ENCODE results near the gene SPATS2.

The SPATS2 gene

DNA sequence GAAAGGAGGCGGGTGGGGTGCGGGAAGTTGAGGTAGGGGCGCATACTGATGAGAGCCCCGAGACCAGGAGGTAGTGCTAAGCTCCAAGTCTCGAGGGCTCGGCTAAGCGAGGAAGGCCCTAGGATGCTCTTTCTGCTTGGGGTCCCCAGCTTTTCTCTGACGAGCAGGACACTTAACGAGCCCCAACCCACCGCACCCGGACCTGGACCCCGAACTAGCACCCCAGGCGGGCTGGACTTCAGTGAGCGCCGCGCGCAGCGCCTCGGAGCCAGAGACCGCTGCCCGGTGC, 25.5 kb upstream of the SPATS2 start:
- TF ChIP-seq FOXP2 (optimal IDR thresholded peaks at IDR 0.05; ENCODE audit: borderline replicate concordance, extremely low read depth, extremely low read length, insufficient read depth) (no peak), TAF1 (IDR thresholded peaks at IDR 0.05; ENCODE audit: borderline replicate concordance, insufficient read depth, low read length) (no peak), SIN3A (IDR thresholded peaks at IDR 0.05; ENCODE audit: borderline replicate concordance, insufficient read depth, low read length) (no peak), POLR2AphosphoS5 (IDR thresholded peaks at IDR 0.05; ENCODE audit: low read depth, low read length) (no peak)
- TF ChIP-seq, protein P1, sequence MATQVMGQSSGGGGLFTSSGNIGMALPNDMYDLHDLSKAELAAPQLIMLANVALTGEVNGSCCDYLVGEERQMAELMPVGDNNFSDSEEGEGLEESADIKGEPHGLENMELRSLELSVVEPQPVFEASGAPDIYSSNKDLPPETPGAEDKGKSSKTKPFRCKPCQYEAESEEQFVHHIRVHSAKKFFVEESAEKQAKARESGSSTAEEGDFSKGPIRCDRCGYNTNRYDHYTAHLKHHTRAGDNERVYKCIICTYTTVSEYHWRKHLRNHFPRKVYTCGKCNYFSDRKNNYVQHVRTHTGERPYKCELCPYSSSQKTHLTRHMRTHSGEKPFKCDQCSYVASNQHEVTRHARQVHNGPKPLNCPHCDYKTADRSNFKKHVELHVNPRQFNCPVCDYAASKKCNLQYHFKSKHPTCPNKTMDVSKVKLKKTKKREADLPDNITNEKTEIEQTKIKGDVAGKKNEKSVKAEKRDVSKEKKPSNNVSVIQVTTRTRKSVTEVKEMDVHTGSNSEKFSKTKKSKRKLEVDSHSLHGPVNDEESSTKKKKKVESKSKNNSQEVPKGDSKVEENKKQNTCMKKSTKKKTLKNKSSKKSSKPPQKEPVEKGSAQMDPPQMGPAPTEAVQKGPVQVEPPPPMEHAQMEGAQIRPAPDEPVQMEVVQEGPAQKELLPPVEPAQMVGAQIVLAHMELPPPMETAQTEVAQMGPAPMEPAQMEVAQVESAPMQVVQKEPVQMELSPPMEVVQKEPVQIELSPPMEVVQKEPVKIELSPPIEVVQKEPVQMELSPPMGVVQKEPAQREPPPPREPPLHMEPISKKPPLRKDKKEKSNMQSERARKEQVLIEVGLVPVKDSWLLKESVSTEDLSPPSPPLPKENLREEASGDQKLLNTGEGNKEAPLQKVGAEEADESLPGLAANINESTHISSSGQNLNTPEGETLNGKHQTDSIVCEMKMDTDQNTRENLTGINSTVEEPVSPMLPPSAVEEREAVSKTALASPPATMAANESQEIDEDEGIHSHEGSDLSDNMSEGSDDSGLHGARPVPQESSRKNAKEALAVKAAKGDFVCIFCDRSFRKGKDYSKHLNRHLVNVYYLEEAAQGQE (IDR thresholded peaks at IDR 0.05; ENCODE audit: insufficient read depth in 1 of 2, low read depth in 2 of 2, low read length in 2 of 2) = no peak

DNA sequence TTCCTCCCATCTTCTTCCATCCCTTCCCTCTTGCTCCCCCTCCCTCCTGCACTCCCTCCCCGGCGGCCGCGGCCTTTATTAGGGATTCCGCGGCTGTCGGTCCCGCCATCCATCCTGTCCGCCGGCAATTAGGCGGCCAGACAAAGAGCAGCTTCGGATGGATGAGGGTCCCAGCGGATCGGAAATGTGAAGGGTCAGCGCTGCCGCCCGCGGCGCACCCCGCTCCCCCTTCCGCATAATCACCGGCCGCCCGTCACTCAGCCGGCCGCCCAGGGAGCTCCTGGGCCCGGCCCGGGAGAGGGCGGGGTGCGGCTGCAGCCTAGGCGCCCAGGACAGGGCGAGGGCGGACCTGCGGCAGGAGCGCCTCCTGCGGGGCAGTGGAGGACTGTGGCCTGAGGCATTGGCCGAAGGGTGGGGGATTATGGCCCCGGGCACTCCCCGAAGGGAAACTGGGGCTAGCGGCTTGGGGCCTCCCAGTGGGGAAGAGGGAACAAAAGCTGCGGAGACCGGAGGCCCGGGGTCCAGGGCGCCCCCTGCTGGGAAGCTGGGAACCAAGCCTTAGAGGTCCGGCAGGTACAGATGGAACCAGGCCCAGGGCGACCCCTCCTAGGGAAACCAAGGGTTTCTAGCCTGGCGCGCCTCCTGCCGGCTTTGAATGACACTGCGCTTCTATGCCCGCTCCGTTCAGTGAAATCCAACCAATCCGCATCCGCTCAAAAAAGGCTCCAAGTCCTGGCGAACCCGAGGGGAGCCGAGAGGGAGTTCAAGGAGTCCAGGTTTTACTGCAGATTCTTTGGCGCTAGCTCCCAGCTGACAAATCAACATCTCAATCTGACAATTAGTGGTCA, 25.0 kb upstream of the SPATS2 start:
- TF ChIP-seq FOXP2 (optimal IDR thresholded peaks at IDR 0.05; ENCODE audit: borderline replicate concordance, extremely low read depth, extremely low read length, insufficient read depth) (no peak), SIN3A (IDR thresholded peaks at IDR 0.05; ENCODE audit: borderline replicate concordance, insufficient read depth, low read length) (no peak), TAF1 (IDR thresholded peaks at IDR 0.05; ENCODE audit: borderline replicate concordance, insufficient read depth, low read length) (no peak), POLR2AphosphoS5 (IDR thresholded peaks at IDR 0.05; ENCODE audit: low read depth, low read length) (no peak)
- TF ChIP-seq, protein P1 (IDR thresholded peaks at IDR 0.05; ENCODE audit: insufficient read depth in 1 of 2, low read depth in 2 of 2, low read length in 2 of 2) = no peak

DNA sequence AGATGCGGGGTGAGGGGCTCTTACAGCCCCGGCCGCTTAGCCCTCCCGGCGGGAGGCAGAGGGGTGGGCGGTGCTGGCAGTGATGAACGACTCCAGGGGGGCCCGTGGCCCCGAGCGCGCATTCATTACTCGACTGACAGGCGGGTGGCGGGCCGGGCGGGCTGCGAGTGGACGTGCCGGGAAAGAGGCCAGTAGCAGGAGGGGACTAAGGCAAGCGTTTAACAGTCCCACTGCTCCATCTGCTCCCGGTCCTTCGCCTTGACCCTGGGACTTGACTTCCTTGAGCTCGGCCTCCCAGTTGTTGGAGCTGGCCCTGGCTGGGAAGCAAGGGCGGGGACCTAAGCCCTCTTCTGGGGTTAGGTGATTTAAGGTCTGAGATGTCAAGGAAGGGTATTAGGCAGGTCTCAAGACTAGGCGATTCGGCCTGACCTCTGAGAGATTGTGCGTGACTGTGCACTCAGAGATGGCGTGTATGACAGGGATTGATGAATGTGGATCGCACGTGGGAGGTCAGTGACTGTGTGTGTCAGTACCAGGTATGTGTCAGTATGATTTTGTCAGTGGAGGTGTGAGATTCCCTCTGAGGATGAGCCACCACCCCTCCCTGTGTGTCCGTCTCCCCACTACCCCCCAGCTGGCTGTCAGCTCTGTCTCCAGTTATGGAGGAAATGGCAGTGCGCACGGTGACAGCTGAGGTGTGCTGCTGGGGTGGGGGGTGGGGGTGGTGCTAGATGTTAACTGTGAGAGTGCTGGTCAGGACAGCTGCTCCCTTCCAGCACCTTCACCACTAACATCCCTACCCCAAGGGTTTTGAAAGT, 24.1 kb upstream of the SPATS2 start:
- TF ChIP-seq POLR2AphosphoS5 (IDR thresholded peaks at IDR 0.05; ENCODE audit: low read depth, low read length) (no peak), SIN3A (IDR thresholded peaks at IDR 0.05; ENCODE audit: borderline replicate concordance, insufficient read depth, low read length) (no peak), TAF1 (IDR thresholded peaks at IDR 0.05; ENCODE audit: borderline replicate concordance, insufficient read depth, low read length) (no peak), FOXP2 (optimal IDR thresholded peaks at IDR 0.05; ENCODE audit: borderline replicate concordance, extremely low read depth, extremely low read length, insufficient read depth) (no peak)
- TF ChIP-seq, protein P1 (IDR thresholded peaks at IDR 0.05; ENCODE audit: insufficient read depth in 1 of 2, low read depth in 2 of 2, low read length in 2 of 2) = no peak

- TF ChIP-seq POLR2AphosphoS5 (IDR thresholded peaks at IDR 0.05; ENCODE audit: low read depth, low read length) = no peak
- no peak for TF ChIP-seq FOXP2 (optimal IDR thresholded peaks at IDR 0.05; ENCODE audit: borderline replicate concordance, extremely low read depth, extremely low read length, insufficient read depth)
- no peak for TF ChIP-seq SIN3A (IDR thresholded peaks at IDR 0.05; ENCODE audit: borderline replicate concordance, insufficient read depth, low read length)
- TF ChIP-seq, protein P1 (IDR thresholded peaks at IDR 0.05; ENCODE audit: insufficient read depth in 1 of 2, low read depth in 2 of 2, low read length in 2 of 2) = no peak
- no peak for TF ChIP-seq TAF1 (IDR thresholded peaks at IDR 0.05; ENCODE audit: borderline replicate concordance, insufficient read depth, low read length)
Measured at GRCh38 chr12:49344486-49345050, 22.7 kb upstream of the SPATS2 start.

Data from PFSK-1 (cell line).